ENCODE data around the gene CLASP2.
"Not testable (repeated sequence)": the region's sequence is repeated elsewhere in the genome, so short reads cannot be mapped to it uniquely, and the experiment has no call there.

The CLASP2 gene

DNA sequence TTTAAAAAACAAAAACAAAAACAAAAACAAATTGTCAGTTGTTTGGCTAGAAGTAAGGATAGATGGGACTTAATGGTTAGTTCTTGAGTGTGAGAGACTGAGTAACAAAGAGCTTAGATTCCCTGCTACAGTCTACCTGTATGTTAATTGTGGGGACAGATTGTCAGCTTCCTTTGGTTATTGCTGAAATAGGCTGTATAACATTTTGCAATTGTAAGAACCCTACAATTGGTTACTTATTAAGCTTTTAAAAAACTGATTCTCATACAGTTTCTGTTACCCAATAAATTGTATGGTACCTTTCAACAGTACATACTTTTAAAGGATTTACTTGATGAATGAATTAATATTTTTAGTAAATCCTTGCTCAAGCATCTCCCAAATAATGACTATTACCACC lies 35.3 kb downstream of the CLASP2 start:
- H3K27ac ChIP-seq (ENCODE audit: low read length) = no peak overlapping the region
- H4K20me1 ChIP-seq (ENCODE audit: insufficient read depth, low read length) = no peaks in the 10 kb centered on the region
- no peak overlapping the region for H3K4me2 ChIP-seq (ENCODE audit: low read length)
- no peaks in the 10 kb centered on the region for H3K79me2 ChIP-seq (ENCODE audit: low read length)
- no peaks in the 10 kb centered on the region for H3K27me3 ChIP-seq (ENCODE audit: low read depth, low read length)
- H3K4me3 ChIP-seq (ENCODE audit: low read length) = no peak overlapping the region
- H3K4me1 ChIP-seq (ENCODE audit: low read length) = no peaks in the 10 kb centered on the region
- H3K9me3 ChIP-seq (ENCODE audit: insufficient read depth, low read length) = no peaks in the 10 kb centered on the region
- TF ChIP-seq, protein P1, sequence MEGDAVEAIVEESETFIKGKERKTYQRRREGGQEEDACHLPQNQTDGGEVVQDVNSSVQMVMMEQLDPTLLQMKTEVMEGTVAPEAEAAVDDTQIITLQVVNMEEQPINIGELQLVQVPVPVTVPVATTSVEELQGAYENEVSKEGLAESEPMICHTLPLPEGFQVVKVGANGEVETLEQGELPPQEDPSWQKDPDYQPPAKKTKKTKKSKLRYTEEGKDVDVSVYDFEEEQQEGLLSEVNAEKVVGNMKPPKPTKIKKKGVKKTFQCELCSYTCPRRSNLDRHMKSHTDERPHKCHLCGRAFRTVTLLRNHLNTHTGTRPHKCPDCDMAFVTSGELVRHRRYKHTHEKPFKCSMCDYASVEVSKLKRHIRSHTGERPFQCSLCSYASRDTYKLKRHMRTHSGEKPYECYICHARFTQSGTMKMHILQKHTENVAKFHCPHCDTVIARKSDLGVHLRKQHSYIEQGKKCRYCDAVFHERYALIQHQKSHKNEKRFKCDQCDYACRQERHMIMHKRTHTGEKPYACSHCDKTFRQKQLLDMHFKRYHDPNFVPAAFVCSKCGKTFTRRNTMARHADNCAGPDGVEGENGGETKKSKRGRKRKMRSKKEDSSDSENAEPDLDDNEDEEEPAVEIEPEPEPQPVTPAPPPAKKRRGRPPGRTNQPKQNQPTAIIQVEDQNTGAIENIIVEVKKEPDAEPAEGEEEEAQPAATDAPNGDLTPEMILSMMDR (IDR thresholded peaks at IDR 0.05; ENCODE audit: low read depth, low read length) = no peak
- TF ChIP-seq EZH2phosphoT487 (IDR thresholded peaks at IDR 0.05; ENCODE audit: low read depth) = no peak
- H3K9ac ChIP-seq (ENCODE audit: low read length) = no peak overlapping the region
- H2AFZ ChIP-seq (ENCODE audit: low read depth, low read length) = no peak overlapping the region
- H3K36me3 ChIP-seq (replicated peaks; ENCODE audit: low read depth, low read length) = peaks cover 33% of the 10 kb centered on the region

DNA sequence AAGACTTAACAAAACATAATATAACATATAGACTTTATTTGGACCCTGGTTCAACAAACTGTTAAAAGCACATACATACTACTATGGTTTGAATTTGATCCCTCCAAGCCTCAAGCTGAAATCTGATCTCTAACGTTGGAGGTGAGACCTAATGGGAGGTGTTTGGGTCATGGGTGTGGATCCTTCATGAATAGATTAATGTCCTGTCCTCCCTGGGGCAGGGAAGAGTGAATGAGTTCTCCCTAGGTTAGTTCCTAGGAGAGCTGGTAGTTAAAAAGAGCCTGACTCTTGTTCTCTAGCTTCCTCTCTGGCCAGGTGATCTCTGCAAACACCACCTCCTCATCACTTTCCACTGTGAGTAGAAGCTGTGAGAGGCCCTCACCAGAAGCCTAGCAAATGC lies 36.4 kb downstream of the CLASP2 start:
- no peak overlapping the region for H3K4me3 ChIP-seq (ENCODE audit: low read length)
- H3K4me2 ChIP-seq (ENCODE audit: low read length) = no peak overlapping the region
- H3K27ac ChIP-seq (ENCODE audit: low read length) = no peak overlapping the region
- no peak for TF ChIP-seq EZH2phosphoT487 (IDR thresholded peaks at IDR 0.05; ENCODE audit: low read depth)
- TF ChIP-seq, protein P1 (IDR thresholded peaks at IDR 0.05; ENCODE audit: low read depth, low read length) = no peak
- no peaks in the 10 kb centered on the region for H4K20me1 ChIP-seq (ENCODE audit: insufficient read depth, low read length)
- H2AFZ ChIP-seq (ENCODE audit: low read depth, low read length) = no peak overlapping the region
- no peaks in the 10 kb centered on the region for H3K79me2 ChIP-seq (ENCODE audit: low read length)
- H3K9me3 ChIP-seq (ENCODE audit: insufficient read depth, low read length) = no peaks in the 10 kb centered on the region
- H3K4me1 ChIP-seq (ENCODE audit: low read length) = no peaks in the 10 kb centered on the region
- H3K27me3 ChIP-seq (ENCODE audit: low read depth, low read length) = no peaks in the 10 kb centered on the region
- peaks cover 35% of the 10 kb centered on the region for H3K36me3 ChIP-seq (replicated peaks; ENCODE audit: low read depth, low read length)
- H3K9ac ChIP-seq (ENCODE audit: low read length) = no peak overlapping the region

DNA sequence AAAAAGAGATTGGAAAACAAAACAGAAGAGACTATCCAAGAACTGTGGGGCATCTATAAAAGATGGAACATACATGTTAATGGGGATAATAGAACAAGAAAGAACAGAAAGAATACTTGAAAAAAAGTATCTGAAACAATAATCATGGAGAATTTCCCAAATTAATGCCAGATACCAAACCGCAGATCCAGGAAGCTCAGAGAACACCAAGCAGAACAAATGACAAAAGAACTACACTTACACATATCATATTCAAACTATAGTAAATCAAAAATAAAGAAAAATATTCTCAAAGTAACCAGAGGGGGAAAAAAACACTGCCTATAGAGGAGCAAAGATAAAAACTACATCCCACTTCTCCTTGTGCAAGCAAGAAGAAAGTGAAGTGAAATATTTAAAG lies 40.0 kb downstream of the CLASP2 start:
- Histone ChIP-seq H3K9me3 (ENCODE audit: insufficient read depth, low read length) (no peaks in the 10 kb centered on the region), H3K4me3 (ENCODE audit: low read length) (no peak overlapping the region), H3K4me1 (ENCODE audit: low read length) (no peaks in the 10 kb centered on the region), H2AFZ (ENCODE audit: low read depth, low read length) (no peak overlapping the region), H3K79me2 (ENCODE audit: low read length) (no peaks in the 10 kb centered on the region), H3K36me3 (replicated peaks; ENCODE audit: low read depth, low read length) (peaks cover 32% of the 10 kb centered on the region), H3K27ac (ENCODE audit: low read length) (no peak overlapping the region), H3K4me2 (ENCODE audit: low read length) (no peak overlapping the region), H3K27me3 (ENCODE audit: low read depth, low read length) (no peaks in the 10 kb centered on the region), H4K20me1 (ENCODE audit: insufficient read depth, low read length) (no peaks in the 10 kb centered on the region), H3K9ac (ENCODE audit: low read length) (no peak overlapping the region)
- TF ChIP-seq, protein P1 (IDR thresholded peaks at IDR 0.05; ENCODE audit: low read depth, low read length) = no peak
- TF ChIP-seq EZH2phosphoT487 (IDR thresholded peaks at IDR 0.05; ENCODE audit: low read depth) = no peak

DNA sequence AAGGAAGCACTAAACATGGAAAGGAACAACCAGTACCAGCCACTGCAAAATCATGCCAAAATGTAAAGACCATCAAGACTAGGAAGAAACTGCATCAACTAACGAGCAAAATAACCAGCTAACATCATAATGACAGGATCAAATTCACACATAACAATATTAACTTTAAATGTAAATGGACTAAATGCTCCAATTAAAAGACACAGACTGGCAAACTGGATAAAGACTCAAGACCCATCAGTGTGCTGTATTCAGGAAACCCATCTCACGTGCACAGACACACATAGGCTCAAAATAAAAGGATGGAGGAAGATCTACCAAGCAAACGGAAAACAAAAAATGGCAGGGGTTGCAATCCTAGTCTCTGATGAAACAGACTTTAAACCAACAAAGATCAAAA lies 44.6 kb downstream of the CLASP2 start:
- H3K36me3 ChIP-seq (replicated peaks; ENCODE audit: low read depth, low read length) = peaks cover 17% of the 10 kb centered on the region
- H3K9ac ChIP-seq (ENCODE audit: low read length) = not testable (repeated sequence)

DNA sequence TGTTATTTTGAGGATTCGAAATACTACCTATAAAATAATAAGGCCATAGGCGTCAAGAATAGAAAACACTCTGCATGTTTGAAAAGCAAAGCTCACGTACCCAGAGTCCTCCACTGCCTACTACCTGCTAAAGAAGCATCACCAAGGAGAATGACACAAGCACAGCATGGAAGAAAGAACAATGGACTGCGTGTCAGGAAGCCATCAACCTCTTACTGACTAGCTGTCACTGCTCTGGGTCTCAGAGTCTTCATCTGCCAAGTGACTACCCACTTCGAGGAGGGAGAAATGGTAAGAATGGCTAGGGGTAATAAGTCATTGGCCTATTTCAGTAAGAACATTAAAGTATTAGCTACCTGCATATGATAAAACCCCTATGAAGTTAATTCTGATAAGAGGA lies 49.4 kb downstream of the CLASP2 start:
- Histone ChIP-seq H4K20me1 (ENCODE audit: insufficient read depth, low read length) (no peaks in the 10 kb centered on the region), H3K4me3 (ENCODE audit: low read length) (no peak overlapping the region), H3K36me3 (replicated peaks; ENCODE audit: low read depth, low read length) (peaks cover 9% of the 10 kb centered on the region), H3K27me3 (ENCODE audit: low read depth, low read length) (no peaks in the 10 kb centered on the region), H3K9me3 (ENCODE audit: insufficient read depth, low read length) (no peaks in the 10 kb centered on the region), H3K4me2 (ENCODE audit: low read length) (no peak overlapping the region), H3K4me1 (ENCODE audit: low read length) (peaks cover 19% of the 10 kb centered on the region), H3K79me2 (ENCODE audit: low read length) (no peaks in the 10 kb centered on the region), H3K9ac (ENCODE audit: low read length) (no peak overlapping the region), H3K27ac (ENCODE audit: low read length) (no peak overlapping the region), H2AFZ (ENCODE audit: low read depth, low read length) (no peak overlapping the region)
- TF ChIP-seq EZH2phosphoT487 (IDR thresholded peaks at IDR 0.05; ENCODE audit: low read depth) = no peak
- TF ChIP-seq, protein P1 (IDR thresholded peaks at IDR 0.05; ENCODE audit: low read depth, low read length) = no peak

More for the DNA sequence above, 44.6 kb downstream of the CLASP2 start:
- H3K27ac ChIP-seq (ENCODE audit: low read length); H2AFZ ChIP-seq (ENCODE audit: low read depth, low read length); H3K9me3 ChIP-seq (ENCODE audit: insufficient read depth, low read length); H3K79me2 ChIP-seq (ENCODE audit: low read length); H4K20me1 ChIP-seq (ENCODE audit: insufficient read depth, low read length); H3K4me1 ChIP-seq (ENCODE audit: low read length); H3K27me3 ChIP-seq (ENCODE audit: low read depth, low read length); H3K4me3 ChIP-seq (ENCODE audit: low read length); H3K4me2 ChIP-seq (ENCODE audit: low read length): not testable (repeated sequence)
